ENCODE data around the gene TNF. TPM values are rescaled to one million over a fixed set of nuclear protein-coding genes. Genes with fewer than 3 reads are reported as not detected.
A peak's percentile ranks its signal among the peaks of the same experiment; 100 is the strongest.

TNF gene
- total and polyA plus RNA-seq, 2 of the 13 experiments (the other 11 are each of a cell fraction or from before 2014, with no cell fraction given): not detected

DNA sequence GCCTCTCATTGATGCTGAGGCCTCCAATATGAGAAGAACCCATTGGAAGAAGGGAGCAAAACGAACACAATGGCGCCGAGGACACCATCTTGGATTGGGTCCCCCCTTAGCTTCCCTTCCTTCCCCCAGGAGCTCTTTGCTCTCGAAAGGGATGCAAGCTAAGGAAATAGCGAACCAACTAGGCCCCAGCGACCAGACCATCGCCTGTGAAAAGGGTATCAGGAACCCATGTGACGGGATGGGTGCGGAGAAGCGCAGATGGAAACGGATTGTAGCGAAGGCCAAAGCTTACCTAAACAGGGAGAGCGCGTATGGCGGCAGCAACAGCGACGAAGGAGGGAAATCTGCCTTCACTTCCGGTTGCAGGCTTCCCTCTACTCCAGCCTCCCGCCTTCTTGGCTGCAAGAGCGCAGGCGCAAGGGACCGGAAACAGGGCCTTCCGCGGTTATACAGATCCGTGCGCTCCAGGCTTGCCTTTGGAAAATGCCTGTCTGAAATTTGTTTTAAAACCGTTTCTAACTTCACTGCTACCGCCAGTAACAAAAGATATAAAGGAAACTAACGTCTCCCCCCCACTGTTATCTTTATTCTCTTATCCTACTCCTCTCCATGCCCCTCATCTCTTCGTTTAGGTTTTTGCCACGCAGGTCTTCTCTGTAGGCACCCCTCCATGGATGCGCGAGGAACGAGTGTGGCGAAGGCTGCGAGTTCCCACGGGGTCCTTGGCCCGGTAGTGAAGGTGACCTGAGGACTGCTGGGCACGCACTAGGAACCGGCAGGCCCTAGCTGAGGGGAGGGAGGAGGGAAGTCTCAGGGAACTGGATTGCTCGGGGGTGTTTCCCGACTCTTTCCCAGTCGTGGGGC, 33.5 kb upstream of the TNF start, which contains the start of gene DDX39B (continued):
- TF ChIP-seq MLXIP (CRISPR knock-in tag; IDR thresholded peaks at IDR 0.05; ENCODE audit: borderline replicate concordance): peak; percentile 80; the same call in 1 of the 2 replicates
- no peak for TF ChIP-seq ZNF792 (CRISPR knock-in tag; IDR thresholded peaks at IDR 0.05)
- no peak for TF ChIP-seq ZNF660 (CRISPR knock-in tag; IDR thresholded peaks at IDR 0.05; ENCODE audit: borderline replicate concordance, low read depth)
- peak; percentile 92 for TF ChIP-seq ARID4A (CRISPR knock-in tag; IDR thresholded peaks at IDR 0.05; ENCODE audit: borderline replicate concordance)
- TF ChIP-seq ZNF816 (CRISPR knock-in tag; IDR thresholded peaks at IDR 0.05; ENCODE audit: borderline replicate concordance): peak; percentile 71; the same call in 1 of the 2 replicates
- TF ChIP-seq, protein P1, sequence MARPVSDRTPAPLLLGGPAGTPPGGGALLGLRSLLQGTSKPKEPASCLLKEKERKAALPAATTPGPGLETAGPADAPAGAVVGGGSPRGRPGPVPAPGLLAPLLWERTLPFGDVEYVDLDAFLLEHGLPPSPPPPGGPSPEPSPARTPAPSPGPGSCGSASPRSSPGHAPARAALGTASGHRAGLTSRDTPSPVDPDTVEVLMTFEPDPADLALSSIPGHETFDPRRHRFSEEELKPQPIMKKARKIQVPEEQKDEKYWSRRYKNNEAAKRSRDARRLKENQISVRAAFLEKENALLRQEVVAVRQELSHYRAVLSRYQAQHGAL (CRISPR knock-in tag; IDR thresholded peaks at IDR 0.05; ENCODE audit: not compliant biosample characterization): peak; percentile 84
- TF ChIP-seq, protein P2, sequence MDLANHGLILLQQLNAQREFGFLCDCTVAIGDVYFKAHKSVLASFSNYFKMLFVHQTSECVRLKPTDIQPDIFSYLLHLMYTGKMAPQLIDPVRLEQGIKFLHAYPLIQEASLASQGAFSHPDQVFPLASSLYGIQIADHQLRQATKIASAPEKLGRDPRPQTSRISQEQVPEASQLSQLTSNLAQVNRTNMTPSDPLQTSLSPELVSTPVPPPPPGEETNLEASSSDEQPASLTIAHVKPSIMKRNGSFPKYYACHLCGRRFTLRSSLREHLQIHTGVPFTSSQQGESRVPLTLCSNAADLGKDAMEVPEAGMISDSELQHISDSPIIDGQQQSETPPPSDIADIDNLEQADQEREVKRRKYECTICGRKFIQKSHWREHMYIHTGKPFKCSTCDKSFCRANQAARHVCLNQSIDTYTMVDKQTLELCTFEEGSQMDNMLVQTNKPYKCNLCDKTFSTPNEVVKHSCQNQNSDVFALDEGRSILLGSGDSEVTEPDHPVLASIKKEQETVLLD (CRISPR knock-in tag; IDR thresholded peaks at IDR 0.05; ENCODE audit: low read depth): peak; percentile 36; the same call in 1 of the 2 replicates
- TF ChIP-seq, protein P3, sequence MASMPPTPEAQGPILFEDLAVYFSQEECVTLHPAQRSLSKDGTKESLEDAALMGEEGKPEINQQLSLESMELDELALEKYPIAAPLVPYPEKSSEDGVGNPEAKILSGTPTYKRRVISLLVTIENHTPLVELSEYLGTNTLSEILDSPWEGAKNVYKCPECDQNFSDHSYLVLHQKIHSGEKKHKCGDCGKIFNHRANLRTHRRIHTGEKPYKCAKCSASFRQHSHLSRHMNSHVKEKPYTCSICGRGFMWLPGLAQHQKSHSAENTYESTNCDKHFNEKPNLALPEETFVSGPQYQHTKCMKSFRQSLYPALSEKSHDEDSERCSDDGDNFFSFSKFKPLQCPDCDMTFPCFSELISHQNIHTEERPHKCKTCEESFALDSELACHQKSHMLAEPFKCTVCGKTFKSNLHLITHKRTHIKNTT (CRISPR knock-in tag; IDR thresholded peaks at IDR 0.05): peak; percentile 39; the same call in 1 of the 2 replicates
- TF ChIP-seq WIZ (CRISPR knock-in tag; IDR thresholded peaks at IDR 0.05): 0 out of 2 replicates have a peak, but pooled peaks have one; percentile 67
- peak; percentile 23; the same call in 1 of the 2 replicates for TF ChIP-seq KDM1A (CRISPR knock-in tag; IDR thresholded peaks at IDR 0.05)
- TF ChIP-seq ZKSCAN8 (CRISPR knock-in tag; IDR thresholded peaks at IDR 0.05; ENCODE audit: borderline replicate concordance): peak; percentile 74; the same call in 1 of the 2 replicates
- 0 out of 2 replicates have a peak, but pooled peaks have one; percentile 34 for TF ChIP-seq ZNF431 (CRISPR knock-in tag; IDR thresholded peaks at IDR 0.05; ENCODE audit: borderline replicate concordance, low read depth)
- TF ChIP-seq ZNF468 (CRISPR knock-in tag; IDR thresholded peaks at IDR 0.05): 0 out of 2 replicates have a peak, but pooled peaks have one; percentile 22
- TF ChIP-seq HNRNPL (IDR thresholded peaks at IDR 0.05; ENCODE audit: low read depth, low read length): 0 out of 2 replicates have a peak, but pooled peaks have one; percentile 71
